ENCODE data around the gene DLEC1.
"Not testable (repeated sequence)": the region's sequence is repeated elsewhere in the genome, so short reads cannot be mapped to it uniquely, and the experiment has no call there.

Gene DLEC1

DNA sequence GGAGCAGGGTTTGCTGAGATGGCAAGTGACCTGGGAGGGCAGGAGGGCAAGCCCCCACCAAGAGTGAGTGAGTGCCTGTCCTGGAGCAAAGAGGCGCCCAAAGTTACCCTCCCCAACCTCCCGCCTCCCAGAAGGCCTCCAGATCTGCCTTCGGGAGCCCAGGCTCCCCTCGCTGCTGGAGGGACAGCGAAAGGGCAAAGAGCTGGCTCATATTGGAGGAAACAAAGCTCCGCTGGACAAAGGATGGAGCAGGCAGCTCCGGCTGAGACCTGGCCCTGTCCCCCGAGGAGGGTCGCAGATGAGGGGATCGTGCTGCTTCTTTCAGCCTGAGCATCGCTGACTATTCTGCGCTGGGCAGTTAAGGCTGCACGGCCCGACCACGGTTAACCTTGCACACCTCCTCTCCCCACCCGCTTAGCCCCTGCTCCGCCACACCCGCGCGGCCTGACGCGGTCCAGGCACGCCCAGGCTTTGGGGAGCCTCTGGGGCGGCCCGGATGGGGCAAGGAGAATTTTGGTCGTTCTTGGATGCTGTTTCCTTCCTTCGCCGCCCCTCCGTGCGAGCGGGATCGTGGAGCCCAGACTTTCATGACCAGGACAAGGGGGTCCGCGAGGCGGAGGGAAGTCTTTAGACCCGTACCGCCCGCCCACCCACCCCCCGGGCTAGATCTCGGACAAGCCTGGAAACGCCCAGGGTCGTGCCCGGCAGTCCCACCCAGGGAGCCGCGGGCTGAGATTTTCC is 10.2 kb upstream of the DLEC1 start:
- Histone ChIP-seq H3K9me3 (ENCODE audit: control insufficient read depth in 1 of 2, low read length in 2 of 2) (no peaks in the 10 kb centered on the region), H3K27ac (ENCODE audit: low read depth, low read length) (no peak overlapping the region), H3K4me3 (ENCODE audit: low read depth in 1 of 2, low read length in 2 of 2) (peak overlapping the region; percentile 26 to 48), H3K4me1 (ENCODE audit: control insufficient read depth in 1 of 2, insufficient read depth in 2 of 2, low read length in 2 of 2) (peaks cover 18 to 23% of the 10 kb centered on the region in 2 donors), H3K36me3 (ENCODE audit: control insufficient read depth in 1 of 2, insufficient read depth in 2 of 2, low read length in 2 of 2) (no peaks in the 10 kb centered on the region), H3K27me3 (ENCODE audit: control insufficient read depth in 1 of 2, insufficient read depth in 2 of 2, low read length in 2 of 2) (peaks cover 7 to 17% of the 10 kb centered on the region in 2 donors), H3K9ac (ENCODE audit: low read depth in 1 of 2, low read length in 2 of 2) (no peak overlapping the region)

DNA sequence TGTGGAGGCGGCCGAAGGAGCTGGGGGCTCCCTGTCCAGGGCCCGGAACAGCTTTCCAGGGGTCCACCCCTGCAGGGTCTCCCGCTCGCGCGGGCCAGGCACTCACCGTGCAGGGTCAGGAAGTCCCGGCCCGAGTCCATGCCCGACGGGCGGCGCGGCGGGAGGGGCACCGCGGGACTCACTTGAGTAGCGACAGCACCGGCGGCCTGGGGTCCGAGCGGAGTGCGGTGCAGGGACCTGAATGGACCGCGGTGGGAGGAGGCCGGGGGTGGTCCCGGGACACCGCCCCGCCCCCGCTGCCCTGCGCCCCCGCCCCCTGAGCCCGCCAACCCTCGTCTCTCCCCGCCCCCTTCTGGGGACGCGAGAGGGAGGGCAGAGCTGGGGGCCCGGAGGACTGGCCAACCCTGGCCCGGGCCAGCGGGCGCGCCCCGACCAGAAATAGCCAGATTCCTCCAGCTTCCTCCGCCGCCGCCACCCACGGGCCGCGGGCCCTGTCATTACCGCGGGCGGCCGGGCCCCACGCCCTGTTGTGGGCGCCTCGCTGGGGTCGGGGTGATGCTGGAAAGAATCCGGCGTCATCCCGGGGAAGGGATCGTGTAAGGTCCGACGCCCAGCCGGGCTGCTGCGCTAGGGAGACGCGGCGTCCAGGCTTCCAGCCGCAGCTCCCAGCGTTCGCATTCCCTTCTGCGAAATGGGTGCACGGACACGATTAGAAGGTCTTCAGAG is 9.4 kb upstream of the DLEC1 start, which contains the start of gene PLCD1:
Gene PLCD1, minus strand, starts transcription at position 243 of the 726 bp plus-strand sequence. Its CDS starts 103 bp downstream, at position 140.
- Histone ChIP-seq H3K36me3 (ENCODE audit: control insufficient read depth in 1 of 2, insufficient read depth in 2 of 2, low read length in 2 of 2) (no peaks in the 10 kb centered on the region), H3K4me3 (ENCODE audit: low read depth in 1 of 2, low read length in 2 of 2) (peak within 1 kb of the TSS; percentile 56 to 57), H3K27ac (ENCODE audit: low read depth, low read length) (peak within 1 kb of the TSS; percentile 39), H3K27me3 (ENCODE audit: control insufficient read depth in 1 of 2, insufficient read depth in 2 of 2, low read length in 2 of 2) (peaks cover 7 to 17% of the 10 kb centered on the region in 2 donors), H3K9me3 (ENCODE audit: control insufficient read depth in 1 of 2, low read length in 2 of 2) (no peaks in the 10 kb centered on the region), H3K9ac (ENCODE audit: low read depth in 1 of 2, low read length in 2 of 2) (peak within 1 kb of the TSS; percentile 35 to 61), H3K4me1 (ENCODE audit: control insufficient read depth in 1 of 2, insufficient read depth in 2 of 2, low read length in 2 of 2) (peaks cover 17 to 19% of the 10 kb centered on the region in 2 donors)

DNA sequence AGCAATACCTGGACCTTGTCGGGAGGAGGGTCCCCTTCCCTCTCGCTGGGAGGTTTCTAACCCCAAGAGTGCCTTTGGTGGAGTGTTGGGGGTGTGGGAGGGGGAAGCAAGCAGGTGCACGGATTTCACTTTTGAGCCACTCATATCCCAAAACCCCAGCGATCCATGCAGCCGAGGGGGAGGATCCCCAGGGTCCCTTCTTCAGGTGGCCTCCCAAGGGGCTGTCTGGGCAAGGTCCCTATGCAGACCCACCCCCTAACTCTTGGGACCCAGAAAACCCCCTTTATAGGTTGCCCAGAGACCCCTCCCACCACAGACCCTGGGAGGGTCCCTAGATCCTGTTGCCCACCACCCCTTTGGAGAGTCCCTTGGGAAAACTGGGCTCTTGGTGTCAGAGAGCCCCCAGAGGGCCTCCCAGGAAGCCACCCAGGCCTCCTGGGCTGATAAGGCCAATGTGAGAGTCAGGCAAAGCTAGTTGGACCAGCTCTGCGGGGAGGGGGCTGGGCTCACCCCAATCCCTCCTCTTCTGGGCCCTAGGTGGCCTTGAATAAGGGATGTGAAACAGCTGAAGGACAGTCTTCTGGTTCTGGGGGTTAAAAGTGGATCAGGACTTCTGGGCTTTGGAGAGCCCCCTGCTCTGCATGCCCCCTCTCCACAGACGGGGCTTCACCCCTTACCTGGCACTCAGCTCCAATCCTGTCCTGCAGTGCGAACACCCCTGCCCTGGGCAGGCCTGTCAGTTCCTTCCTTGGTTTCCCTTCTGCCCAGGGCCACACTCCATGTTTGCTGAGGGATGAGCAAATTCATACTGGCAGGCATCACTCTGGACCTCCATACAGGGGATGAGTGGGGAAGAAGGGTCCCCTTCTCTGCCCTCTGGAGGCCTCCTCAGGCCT is 8.6 kb upstream of the DLEC1 start:
- H3K36me3 ChIP-seq (ENCODE audit: control insufficient read depth in 1 of 2, insufficient read depth in 2 of 2, low read length in 2 of 2): no peaks in the 10 kb centered on the region
- H3K4me1 ChIP-seq (ENCODE audit: control insufficient read depth in 1 of 2, insufficient read depth in 2 of 2, low read length in 2 of 2): peaks cover 15 to 17% of the 10 kb centered on the region in 2 donors
- H3K9me3 ChIP-seq (ENCODE audit: control insufficient read depth in 1 of 2, low read length in 2 of 2): no peaks in the 10 kb centered on the region
- peaks cover 7 to 17% of the 10 kb centered on the region in 2 donors for H3K27me3 ChIP-seq (ENCODE audit: control insufficient read depth in 1 of 2, insufficient read depth in 2 of 2, low read length in 2 of 2)
- H3K27ac ChIP-seq (ENCODE audit: low read depth, low read length): peak overlapping the region; percentile 39
- peak overlapping the region; percentile 56 to 57 for H3K4me3 ChIP-seq (ENCODE audit: low read depth in 1 of 2, low read length in 2 of 2)
- peak overlapping the region; percentile 35 to 61 for H3K9ac ChIP-seq (ENCODE audit: low read depth in 1 of 2, low read length in 2 of 2)

DNA sequence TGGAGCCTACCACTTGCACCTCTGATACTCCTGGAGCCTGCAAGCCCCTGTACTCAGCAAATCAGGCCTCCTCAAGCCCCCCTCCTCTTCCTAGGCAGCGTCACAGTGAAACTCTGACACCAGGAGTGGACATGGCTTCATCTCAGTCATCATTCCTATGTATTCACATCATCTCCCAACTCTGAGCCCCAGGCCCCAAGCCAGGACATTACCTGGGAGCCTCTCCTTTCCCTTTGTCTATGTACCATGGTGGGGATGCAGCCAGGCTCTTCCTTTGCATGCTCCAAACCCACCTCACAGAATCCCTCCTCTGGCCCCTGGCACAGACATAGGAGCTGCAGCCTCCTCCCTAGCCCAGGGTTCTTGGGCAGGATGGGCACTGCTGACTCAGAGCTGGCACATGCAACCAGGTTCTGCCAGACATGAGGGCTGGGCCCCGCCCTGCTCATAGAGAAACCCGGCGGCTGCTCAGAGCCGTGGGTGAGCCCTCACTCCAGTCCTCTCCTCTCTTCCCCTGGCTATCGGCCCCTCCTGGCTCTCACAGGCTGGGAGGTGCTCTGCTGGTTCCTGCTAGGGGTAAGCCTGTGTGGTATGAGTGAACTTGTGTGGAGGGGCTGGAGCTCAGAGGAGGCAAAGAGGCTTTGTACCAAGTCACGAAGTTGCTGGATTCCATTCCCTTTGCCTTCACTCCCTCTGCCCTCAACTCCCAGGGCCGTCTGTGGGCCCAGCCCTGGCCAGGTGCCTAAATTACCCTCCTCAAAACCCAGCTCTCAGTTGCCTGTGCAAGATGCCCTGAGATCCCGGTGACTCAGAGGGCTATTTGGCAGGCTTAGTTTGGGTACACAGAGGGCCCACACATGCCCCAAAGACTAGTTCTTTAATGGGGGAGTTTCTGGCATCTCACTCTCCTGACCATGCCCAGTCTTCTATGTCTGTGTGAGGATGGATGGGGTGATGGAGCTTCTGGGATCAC is 7.7 kb upstream of the DLEC1 start:
- Histone ChIP-seq H3K4me3 (ENCODE audit: low read depth in 1 of 2, low read length in 2 of 2) (no peak overlapping the region), H3K9ac (ENCODE audit: low read depth in 1 of 2, low read length in 2 of 2) (no peak overlapping the region), H3K4me1 (ENCODE audit: control insufficient read depth in 1 of 2, insufficient read depth in 2 of 2, low read length in 2 of 2) (peaks cover 9 to 12% of the 10 kb centered on the region in 2 donors), H3K27me3 (ENCODE audit: control insufficient read depth in 1 of 2, insufficient read depth in 2 of 2, low read length in 2 of 2) (peaks cover 7 to 17% of the 10 kb centered on the region in 2 donors), H3K27ac (ENCODE audit: low read depth, low read length) (no peak overlapping the region), H3K9me3 (ENCODE audit: control insufficient read depth in 1 of 2, low read length in 2 of 2) (no peaks in the 10 kb centered on the region), H3K36me3 (ENCODE audit: control insufficient read depth in 1 of 2, insufficient read depth in 2 of 2, low read length in 2 of 2) (no peaks in the 10 kb centered on the region)

DNA sequence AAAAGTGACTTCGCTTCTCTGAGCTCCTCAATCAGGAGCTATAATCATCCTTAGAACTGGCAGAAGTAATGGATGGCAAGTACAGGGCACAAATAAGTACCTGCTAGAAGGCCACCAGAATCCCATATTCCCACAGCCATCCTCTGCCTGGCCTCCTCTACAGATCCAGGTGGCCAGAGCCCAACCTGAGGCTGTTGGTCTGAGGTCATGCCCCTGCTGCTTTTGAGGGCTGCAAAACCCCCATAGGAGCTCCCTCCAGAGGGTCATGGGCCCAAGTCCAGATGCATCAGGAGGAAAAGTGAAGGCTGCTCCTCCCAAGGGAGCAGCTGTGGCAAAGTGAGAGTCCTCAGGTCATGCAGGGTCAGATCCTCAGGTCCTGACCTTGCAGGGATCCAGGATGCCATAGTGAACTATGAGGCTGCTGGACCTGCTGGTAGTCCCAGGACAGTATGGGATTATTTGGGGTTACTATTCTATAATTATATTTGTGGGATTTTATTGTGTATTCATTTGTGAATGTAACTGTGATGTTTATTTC is 6.6 kb upstream of the DLEC1 start:
- Histone ChIP-seq H3K4me3 (ENCODE audit: low read depth in 1 of 2, low read length in 2 of 2) (no peak overlapping the region), H3K27ac (ENCODE audit: low read depth, low read length) (no peak overlapping the region), H3K9ac (ENCODE audit: low read depth in 1 of 2, low read length in 2 of 2) (no peak overlapping the region), H3K9me3 (ENCODE audit: control insufficient read depth in 1 of 2, low read length in 2 of 2) (no peaks in the 10 kb centered on the region), H3K4me1 (ENCODE audit: control insufficient read depth in 1 of 2, insufficient read depth in 2 of 2, low read length in 2 of 2) (peaks cover 9 to 12% of the 10 kb centered on the region in 2 donors), H3K27me3 (ENCODE audit: control insufficient read depth in 1 of 2, insufficient read depth in 2 of 2, low read length in 2 of 2) (peaks cover 7 to 17% of the 10 kb centered on the region in 2 donors), H3K36me3 (ENCODE audit: control insufficient read depth in 1 of 2, insufficient read depth in 2 of 2, low read length in 2 of 2) (no peaks in the 10 kb centered on the region)

DNA sequence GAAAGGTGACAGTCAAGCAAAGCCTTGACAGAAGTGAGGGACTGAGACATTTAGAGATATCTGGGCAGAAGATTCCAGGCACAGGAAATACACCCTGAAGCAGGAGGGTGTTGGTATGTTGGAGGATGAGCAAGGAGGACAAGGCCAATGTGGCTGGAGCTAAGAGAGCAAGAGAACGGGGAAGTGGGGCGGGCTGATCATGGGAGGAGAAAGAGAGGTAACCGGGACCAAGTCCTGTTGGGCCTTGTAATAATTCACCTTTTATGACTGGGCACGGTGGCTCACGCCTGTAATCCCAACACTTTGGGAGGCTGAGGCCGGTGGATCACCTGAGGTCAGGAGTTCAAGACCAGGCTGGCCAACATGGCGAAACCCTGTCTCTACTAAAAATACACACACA is 5.4 kb upstream of the DLEC1 start:
- peaks cover 9 to 12% of the 10 kb centered on the region in 2 donors for H3K4me1 ChIP-seq (ENCODE audit: control insufficient read depth in 1 of 2, insufficient read depth in 2 of 2, low read length in 2 of 2)
- H3K27ac ChIP-seq (ENCODE audit: low read depth, low read length); H3K27me3 ChIP-seq (ENCODE audit: control insufficient read depth in 1 of 2, insufficient read depth in 2 of 2, low read length in 2 of 2); H3K4me3 ChIP-seq (ENCODE audit: low read depth in 1 of 2, low read length in 2 of 2); H3K36me3 ChIP-seq (ENCODE audit: control insufficient read depth in 1 of 2, insufficient read depth in 2 of 2, low read length in 2 of 2); H3K9ac ChIP-seq (ENCODE audit: low read depth in 1 of 2, low read length in 2 of 2); H3K9me3 ChIP-seq (ENCODE audit: control insufficient read depth in 1 of 2, low read length in 2 of 2): not testable (repeated sequence)

DNA sequence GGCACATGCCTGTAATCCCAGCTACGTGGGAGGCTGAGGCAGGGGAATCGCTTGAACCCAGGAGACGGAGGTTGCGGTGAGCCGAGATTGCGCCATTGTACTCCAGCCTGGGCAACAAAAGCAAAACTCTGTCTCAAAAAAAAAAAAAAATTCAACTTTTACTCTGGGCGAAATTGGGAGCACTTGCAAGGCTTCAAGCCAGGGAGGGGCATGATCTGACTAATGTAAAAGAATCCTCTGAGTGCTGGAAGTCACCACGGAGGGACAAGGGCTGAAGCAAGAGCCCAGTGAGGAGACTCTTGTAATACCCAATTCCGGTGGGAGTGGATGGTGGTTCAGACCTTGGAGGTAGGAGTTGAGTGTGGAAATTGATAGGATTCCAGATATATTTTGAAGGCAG is 4.7 kb upstream of the DLEC1 start:
- not testable (repeated sequence) for H3K27ac ChIP-seq (ENCODE audit: low read depth, low read length); H3K36me3 ChIP-seq (ENCODE audit: control insufficient read depth in 1 of 2, insufficient read depth in 2 of 2, low read length in 2 of 2); H3K9me3 ChIP-seq (ENCODE audit: control insufficient read depth in 1 of 2, low read length in 2 of 2); H3K4me3 ChIP-seq (ENCODE audit: low read depth in 1 of 2, low read length in 2 of 2); H3K9ac ChIP-seq (ENCODE audit: low read depth in 1 of 2, low read length in 2 of 2); H3K27me3 ChIP-seq (ENCODE audit: control insufficient read depth in 1 of 2, insufficient read depth in 2 of 2, low read length in 2 of 2)
- peaks cover 9 to 18% of the 10 kb centered on the region in 2 donors for H3K4me1 ChIP-seq (ENCODE audit: control insufficient read depth in 1 of 2, insufficient read depth in 2 of 2, low read length in 2 of 2)

DNA sequence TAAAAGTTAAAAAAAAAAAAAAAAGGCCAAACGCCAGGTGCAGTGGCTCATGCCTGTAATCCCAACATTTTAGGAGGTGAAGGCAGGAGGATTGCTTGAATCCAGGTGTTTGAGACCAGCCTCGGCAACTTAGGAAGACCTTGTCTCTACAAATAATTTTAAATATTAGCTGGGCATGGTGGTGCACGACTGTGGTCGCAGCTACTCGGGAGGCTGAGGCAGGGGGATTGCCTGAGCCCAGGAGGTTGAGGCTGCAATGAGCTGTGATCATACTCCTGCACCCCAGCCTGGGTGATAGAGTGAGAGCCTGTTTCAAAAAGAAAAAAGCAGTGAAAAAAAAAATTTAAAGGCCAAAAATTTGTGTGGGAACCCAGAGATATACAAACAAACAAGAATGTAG is 2.7 kb upstream of the DLEC1 start:
- Histone ChIP-seq H3K36me3 (ENCODE audit: control insufficient read depth in 1 of 2, insufficient read depth in 2 of 2, low read length in 2 of 2) (no peaks in the 10 kb centered on the region), H3K27ac (ENCODE audit: low read depth, low read length) (no peak overlapping the region), H3K27me3 (ENCODE audit: control insufficient read depth in 1 of 2, insufficient read depth in 2 of 2, low read length in 2 of 2) (no peaks in the 10 kb centered on the region), H3K4me1 (ENCODE audit: control insufficient read depth in 1 of 2, insufficient read depth in 2 of 2, low read length in 2 of 2) (peaks cover 11 to 24% of the 10 kb centered on the region in 2 donors), H3K4me3 (ENCODE audit: low read depth in 1 of 2, low read length in 2 of 2) (no peak overlapping the region), H3K9ac (ENCODE audit: low read depth in 1 of 2, low read length in 2 of 2) (no peak overlapping the region), H3K9me3 (ENCODE audit: control insufficient read depth in 1 of 2, low read length in 2 of 2) (no peaks in the 10 kb centered on the region)

DNA sequence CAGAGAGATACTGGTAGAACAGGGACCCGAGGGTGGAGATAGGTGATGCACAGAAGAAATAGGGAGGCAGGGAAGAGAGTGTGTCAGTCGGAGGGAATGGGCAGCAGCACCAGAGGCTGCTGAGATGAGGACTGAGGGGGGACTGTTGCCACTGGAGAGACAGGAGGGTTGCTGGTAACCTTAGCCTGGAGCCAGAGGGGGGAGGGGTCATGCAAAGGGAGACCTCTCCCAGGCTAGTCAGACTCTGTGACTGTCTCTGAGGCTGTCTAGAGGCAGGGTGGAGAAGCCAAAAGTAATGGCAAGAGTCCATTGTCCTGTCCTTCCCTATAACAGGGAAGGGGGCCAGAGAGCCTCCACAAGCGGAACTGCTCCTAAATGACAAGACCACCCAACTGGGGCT is 2.1 kb upstream of the DLEC1 start:
- Histone ChIP-seq H3K36me3 (ENCODE audit: control insufficient read depth in 1 of 2, insufficient read depth in 2 of 2, low read length in 2 of 2) (no peaks in the 10 kb centered on the region), H3K27ac (ENCODE audit: low read depth, low read length) (no peak overlapping the region), H3K4me3 (ENCODE audit: low read depth in 1 of 2, low read length in 2 of 2) (no peak overlapping the region), H3K9me3 (ENCODE audit: control insufficient read depth in 1 of 2, low read length in 2 of 2) (no peaks in the 10 kb centered on the region), H3K9ac (ENCODE audit: low read depth in 1 of 2, low read length in 2 of 2) (no peak overlapping the region), H3K4me1 (ENCODE audit: control insufficient read depth in 1 of 2, insufficient read depth in 2 of 2, low read length in 2 of 2) (peaks cover 11 to 19% of the 10 kb centered on the region in 2 donors), H3K27me3 (ENCODE audit: control insufficient read depth in 1 of 2, insufficient read depth in 2 of 2, low read length in 2 of 2) (no peaks in the 10 kb centered on the region)
